Duodenal mucosa (tissue), 2 donors: ENCODE data around the gene LDLRAD3.

ENCODE experiments used
- H3K27ac ChIP-seq: one replicate; pipeline ENCODE4 v1.7.0; 2013; ENCODE audit warnings: low read depth, low read length
- H3K27me3 ChIP-seq, 2 donors: one replicate each; pipeline ENCODE4 v1.7.0; 2013; ENCODE audit warnings: low read length in 2 of 2, control low read depth in 1 of 2; ENCODE audit not compliant: insufficient read depth in 2 of 2, control insufficient read depth in 1 of 2
- H3K36me3 ChIP-seq, 2 donors: one replicate each; pipeline ENCODE4 v1.7.0; 2013; ENCODE audit warnings: low read length in 2 of 2, control low read depth in 1 of 2; ENCODE audit not compliant: insufficient read depth in 2 of 2, control insufficient read depth in 1 of 2
- H3K4me1 ChIP-seq, 2 donors: one replicate each; pipeline ENCODE4 v1.7.0; 2013; ENCODE audit warnings: low read length in 2 of 2, control low read depth in 1 of 2; ENCODE audit not compliant: insufficient read depth in 2 of 2, control insufficient read depth in 1 of 2
- H3K4me3 ChIP-seq, 2 donors: one replicate each; pipeline ENCODE4 v1.7.0; 2013; ENCODE audit warnings: low read length in 2 of 2, low read depth in 1 of 2
- H3K9ac ChIP-seq, 2 donors: one replicate each; pipeline ENCODE4 v1.7.0; 2013; ENCODE audit warnings: low read length in 2 of 2, low read depth in 1 of 2
- H3K9me3 ChIP-seq, 2 donors: one replicate each; pipeline ENCODE4 v1.7.0; 2013; ENCODE audit warnings: low read length in 2 of 2, control low read depth in 1 of 2; ENCODE audit not compliant: control insufficient read depth in 1 of 2

Gene LDLRAD3

DNA sequence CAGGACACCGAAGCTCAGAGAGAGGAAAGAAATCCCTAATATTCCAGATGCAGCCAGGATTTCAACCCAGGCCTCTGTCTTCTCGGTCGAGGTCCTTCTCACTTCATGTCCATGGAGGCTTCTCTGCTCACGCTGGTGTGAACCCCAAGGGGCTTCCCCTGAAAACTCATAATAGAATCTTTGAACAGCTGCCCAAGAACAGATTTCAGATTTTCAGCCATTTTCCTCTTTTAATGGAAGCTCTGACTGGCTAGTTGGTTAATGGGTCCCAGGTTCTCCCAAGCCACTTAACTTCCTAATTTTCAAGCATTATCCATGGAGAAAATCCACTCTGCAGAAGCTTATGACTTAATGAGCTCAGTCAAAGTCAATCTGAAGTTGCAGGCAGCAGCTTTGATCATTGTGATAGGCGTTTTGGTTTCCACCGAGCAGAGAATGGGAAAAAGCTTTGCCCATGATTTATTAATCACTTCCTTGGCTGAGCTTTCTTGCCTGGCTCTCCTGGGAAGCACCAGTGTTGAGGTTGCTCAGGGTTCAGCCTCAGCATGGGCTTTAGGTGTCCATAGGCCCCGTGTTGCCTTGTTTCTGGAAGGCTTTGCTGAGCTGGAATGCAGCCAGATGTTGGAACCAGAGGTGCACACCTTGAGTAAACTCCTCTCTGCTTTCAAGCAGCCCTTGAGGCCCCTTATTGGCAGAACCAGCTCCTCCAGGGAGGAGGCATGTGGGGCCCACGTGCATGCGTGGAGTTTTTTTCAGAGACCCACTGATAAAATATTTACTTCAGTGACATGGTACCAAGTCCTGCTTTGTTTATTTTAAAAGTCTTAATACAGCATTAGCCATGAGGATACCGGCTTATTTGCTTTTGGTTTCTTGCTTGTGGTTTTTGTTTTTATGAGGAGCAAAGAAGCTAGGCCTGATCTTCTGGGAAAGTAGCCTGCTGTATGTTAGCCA, 25.5 kb downstream of the LDLRAD3 start:
- Histone ChIP-seq H3K4me1 (peaks cover 7 to 11% of the 10 kb centered on the region in 2 donors), H3K9ac (no peak overlapping the region), H3K27ac (no peak overlapping the region), H3K9me3 (peaks cover 0 to 2% of the 10 kb centered on the region in 2 donors), H3K27me3 (no peaks in the 10 kb centered on the region), H3K36me3 (no peaks in the 10 kb centered on the region), H3K4me3 (no peak overlapping the region)

DNA sequence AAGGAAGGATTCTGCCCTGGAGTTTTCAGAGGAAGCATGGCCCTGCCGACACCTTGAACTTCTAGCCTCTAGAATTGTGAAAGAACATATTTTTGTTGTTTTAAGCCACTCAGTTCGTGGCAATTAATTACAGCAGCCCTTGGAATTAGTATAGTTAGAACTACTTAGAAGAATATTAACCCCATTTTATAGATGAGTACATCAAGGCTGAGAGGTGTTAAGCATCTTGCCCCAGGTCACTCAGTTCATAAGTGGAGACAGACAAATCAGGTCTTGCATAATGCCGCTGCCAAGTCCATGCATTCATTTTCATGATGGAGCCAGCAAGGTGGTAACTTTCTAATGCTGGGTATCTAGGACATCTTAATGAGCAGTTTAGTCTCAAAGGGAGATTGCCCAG, 26.6 kb downstream of the LDLRAD3 start:
- Histone ChIP-seq H3K27me3 (no peaks in the 10 kb centered on the region), H3K4me3 (no peak overlapping the region), H3K4me1 (peaks cover 7 to 11% of the 10 kb centered on the region in 2 donors), H3K27ac (no peak overlapping the region), H3K36me3 (no peaks in the 10 kb centered on the region), H3K9ac (no peak overlapping the region), H3K9me3 (peaks cover 3 to 5% of the 10 kb centered on the region in 2 donors)

- H3K9ac ChIP-seq, result no peak overlapping the region
- H3K4me3 ChIP-seq, result no peak overlapping the region
- H3K4me1 ChIP-seq, result peaks cover 7 to 11% of the 10 kb centered on the region in 2 donors
- H3K9me3 ChIP-seq, result peaks cover 3 to 5% of the 10 kb centered on the region in 2 donors
- H3K36me3 ChIP-seq, result no peaks in the 10 kb centered on the region
- H3K27me3 ChIP-seq, result no peaks in the 10 kb centered on the region
- H3K27ac ChIP-seq, result no peak overlapping the region
These were observed 28.1 kb downstream of the LDLRAD3 start for GRCh38 chr11:35971841-35972422.

DNA sequence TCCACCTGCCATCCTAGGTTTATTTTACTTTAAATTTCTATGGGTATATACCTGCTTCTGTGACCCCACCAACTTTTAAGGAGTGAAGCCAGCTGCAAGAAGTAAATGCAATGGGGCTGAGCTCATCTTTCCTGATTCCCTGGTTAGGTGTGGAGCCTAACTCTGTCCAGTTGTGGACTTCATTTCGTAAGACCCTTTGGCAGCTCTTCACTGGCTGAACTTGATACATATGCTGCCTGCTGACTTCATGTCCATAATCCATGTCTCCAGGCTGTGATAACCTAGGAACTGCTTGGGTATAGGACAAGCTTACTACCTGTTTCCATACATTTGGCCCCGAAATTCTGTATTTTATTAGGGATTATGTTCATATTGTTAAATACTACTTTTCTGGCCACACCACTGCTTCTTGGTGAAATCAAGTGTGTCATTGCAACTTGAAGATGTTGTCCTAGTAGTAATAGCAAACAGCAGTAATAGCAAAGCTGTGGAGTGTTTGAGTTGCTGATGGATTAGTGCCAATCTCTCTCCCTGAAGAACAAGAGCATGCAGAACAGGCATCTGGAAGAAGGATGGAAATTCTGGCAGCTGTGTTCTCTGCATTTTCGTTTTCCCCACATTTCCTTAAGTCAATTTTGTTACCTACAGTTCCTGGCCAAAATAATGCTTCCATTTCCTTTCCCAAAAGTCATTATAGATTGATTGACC, 31.2 kb downstream of the LDLRAD3 start:
- Histone ChIP-seq H3K27me3 (no peaks in the 10 kb centered on the region), H3K9ac (no peak overlapping the region), H3K4me1 (peaks cover 0 to under 1% of the 10 kb centered on the region in 2 donors), H3K27ac (no peak overlapping the region), H3K36me3 (no peaks in the 10 kb centered on the region), H3K9me3 (peaks cover 3 to 5% of the 10 kb centered on the region in 2 donors), H3K4me3 (no peak overlapping the region)

GRCh38 chr11:35976434-35976833, 32.6 kb downstream of the LDLRAD3 start:
- Histone ChIP-seq H3K36me3 (no peaks in the 10 kb centered on the region), H3K9ac (no peak overlapping the region), H3K27me3 (no peaks in the 10 kb centered on the region), H3K4me1 (no peaks in the 10 kb centered on the region), H3K27ac (no peak overlapping the region), H3K9me3 (peaks cover 3 to 5% of the 10 kb centered on the region in 2 donors), H3K4me3 (no peak overlapping the region)

GRCh38 chr11:35978183-35978582, 34.3 kb downstream of the LDLRAD3 start:
- Histone ChIP-seq H3K9ac (no peak overlapping the region), H3K4me3 (no peak overlapping the region), H3K27me3 (no peaks in the 10 kb centered on the region), H3K27ac (no peak overlapping the region), H3K4me1 (no peaks in the 10 kb centered on the region), H3K36me3 (no peaks in the 10 kb centered on the region), H3K9me3 (peaks cover 3 to 5% of the 10 kb centered on the region in 2 donors)

DNA sequence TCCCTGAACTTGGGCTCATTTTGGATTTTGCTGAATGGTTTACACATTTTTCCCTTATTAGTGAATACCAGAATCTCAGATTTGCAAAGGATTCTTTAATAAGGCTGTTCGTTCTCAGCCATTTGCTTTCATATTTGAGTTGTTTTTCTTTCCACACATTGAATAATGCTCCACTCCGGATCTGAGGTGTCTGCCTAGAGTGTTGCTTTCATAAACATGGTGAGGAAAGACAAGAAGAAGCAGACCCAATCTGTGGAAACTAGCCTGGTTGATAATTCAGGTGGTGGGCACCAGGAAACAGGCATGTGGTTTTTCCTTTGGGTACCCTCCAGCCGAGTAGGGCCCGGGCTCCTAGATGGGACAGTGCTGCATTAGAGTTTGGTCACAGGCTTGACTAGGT, 35.0 kb downstream of the LDLRAD3 start:
- H3K36me3 ChIP-seq, result no peaks in the 10 kb centered on the region
- no peaks in the 10 kb centered on the region for H3K4me1 ChIP-seq
- no peak overlapping the region for H3K4me3 ChIP-seq
- H3K27me3 ChIP-seq, result no peaks in the 10 kb centered on the region
- H3K27ac ChIP-seq, result no peak overlapping the region
- no peak overlapping the region for H3K9ac ChIP-seq
- peaks cover 3 to 5% of the 10 kb centered on the region in 2 donors for H3K9me3 ChIP-seq

GRCh38 chr11:35980686-35981390, 37.0 kb downstream of the LDLRAD3 start:
- H3K9ac ChIP-seq, result no peak overlapping the region

DNA sequence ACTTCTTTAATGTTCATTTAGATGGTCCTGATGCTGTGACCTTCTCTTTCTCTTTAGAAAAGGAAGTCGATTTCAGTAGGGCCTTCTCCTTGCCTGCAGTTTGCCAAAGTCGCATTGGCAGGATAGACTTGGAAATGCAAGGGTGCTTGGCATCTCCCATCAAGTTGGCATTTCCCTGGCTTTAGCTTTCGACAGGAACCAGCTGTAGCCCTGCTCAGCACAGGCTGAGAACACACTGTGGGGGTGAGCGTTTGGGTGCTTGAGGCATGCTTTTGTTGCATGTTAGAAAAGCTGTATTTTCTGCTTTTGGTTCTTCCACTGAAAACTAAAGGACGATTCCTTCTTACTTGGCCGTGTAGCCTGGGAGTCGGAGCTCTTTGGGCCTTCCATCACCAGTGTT, 37.7 kb downstream of the LDLRAD3 start:
- Histone ChIP-seq H3K9ac (no peak overlapping the region), H3K4me3 (no peak overlapping the region), H3K9me3 (no peaks in the 10 kb centered on the region), H3K36me3 (no peaks in the 10 kb centered on the region), H3K27ac (no peak overlapping the region), H3K27me3 (no peaks in the 10 kb centered on the region), H3K4me1 (no peaks in the 10 kb centered on the region)

More at GRCh38 chr11:35980686-35981390, 37.0 kb downstream of the LDLRAD3 start:
- Histone ChIP-seq H3K27ac (no peak overlapping the region), H3K4me1 (no peaks in the 10 kb centered on the region), H3K4me3 (no peak overlapping the region), H3K36me3 (no peaks in the 10 kb centered on the region), H3K27me3 (no peaks in the 10 kb centered on the region), H3K9me3 (no peaks in the 10 kb centered on the region)
